ENCODE data around the gene PAMR1.

DNA sequence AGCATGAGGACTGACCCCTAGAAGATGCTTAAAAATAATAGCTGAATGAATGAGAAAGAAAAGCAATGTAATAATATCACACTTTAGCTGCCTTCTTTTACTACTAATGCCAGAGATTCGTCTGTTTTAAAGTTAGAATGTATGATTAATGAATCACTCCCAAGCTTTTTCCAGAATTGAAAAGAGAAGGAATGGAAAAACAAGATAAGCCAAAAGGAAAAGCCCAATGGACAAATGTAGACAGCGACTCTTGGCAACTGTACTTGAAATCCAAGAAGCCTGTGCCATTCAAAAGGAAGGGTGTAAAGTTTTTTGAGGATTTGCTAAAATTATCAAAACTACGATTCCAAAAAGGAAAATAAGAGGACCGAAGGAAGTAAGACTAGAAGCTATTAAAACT is 40.8 kb upstream of the PAMR1 start:
- TF ChIP-seq, protein P1, sequence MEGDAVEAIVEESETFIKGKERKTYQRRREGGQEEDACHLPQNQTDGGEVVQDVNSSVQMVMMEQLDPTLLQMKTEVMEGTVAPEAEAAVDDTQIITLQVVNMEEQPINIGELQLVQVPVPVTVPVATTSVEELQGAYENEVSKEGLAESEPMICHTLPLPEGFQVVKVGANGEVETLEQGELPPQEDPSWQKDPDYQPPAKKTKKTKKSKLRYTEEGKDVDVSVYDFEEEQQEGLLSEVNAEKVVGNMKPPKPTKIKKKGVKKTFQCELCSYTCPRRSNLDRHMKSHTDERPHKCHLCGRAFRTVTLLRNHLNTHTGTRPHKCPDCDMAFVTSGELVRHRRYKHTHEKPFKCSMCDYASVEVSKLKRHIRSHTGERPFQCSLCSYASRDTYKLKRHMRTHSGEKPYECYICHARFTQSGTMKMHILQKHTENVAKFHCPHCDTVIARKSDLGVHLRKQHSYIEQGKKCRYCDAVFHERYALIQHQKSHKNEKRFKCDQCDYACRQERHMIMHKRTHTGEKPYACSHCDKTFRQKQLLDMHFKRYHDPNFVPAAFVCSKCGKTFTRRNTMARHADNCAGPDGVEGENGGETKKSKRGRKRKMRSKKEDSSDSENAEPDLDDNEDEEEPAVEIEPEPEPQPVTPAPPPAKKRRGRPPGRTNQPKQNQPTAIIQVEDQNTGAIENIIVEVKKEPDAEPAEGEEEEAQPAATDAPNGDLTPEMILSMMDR (IDR thresholded peaks at IDR 0.05 in 4 of 5, conservative IDR thresholded peaks at IDR 0.05 in 1 of 5): no peak
- no peak for TF ChIP-seq POLR2A (IDR thresholded peaks at IDR 0.05)
